ENCODE results near the gene BUB1.

DNA sequence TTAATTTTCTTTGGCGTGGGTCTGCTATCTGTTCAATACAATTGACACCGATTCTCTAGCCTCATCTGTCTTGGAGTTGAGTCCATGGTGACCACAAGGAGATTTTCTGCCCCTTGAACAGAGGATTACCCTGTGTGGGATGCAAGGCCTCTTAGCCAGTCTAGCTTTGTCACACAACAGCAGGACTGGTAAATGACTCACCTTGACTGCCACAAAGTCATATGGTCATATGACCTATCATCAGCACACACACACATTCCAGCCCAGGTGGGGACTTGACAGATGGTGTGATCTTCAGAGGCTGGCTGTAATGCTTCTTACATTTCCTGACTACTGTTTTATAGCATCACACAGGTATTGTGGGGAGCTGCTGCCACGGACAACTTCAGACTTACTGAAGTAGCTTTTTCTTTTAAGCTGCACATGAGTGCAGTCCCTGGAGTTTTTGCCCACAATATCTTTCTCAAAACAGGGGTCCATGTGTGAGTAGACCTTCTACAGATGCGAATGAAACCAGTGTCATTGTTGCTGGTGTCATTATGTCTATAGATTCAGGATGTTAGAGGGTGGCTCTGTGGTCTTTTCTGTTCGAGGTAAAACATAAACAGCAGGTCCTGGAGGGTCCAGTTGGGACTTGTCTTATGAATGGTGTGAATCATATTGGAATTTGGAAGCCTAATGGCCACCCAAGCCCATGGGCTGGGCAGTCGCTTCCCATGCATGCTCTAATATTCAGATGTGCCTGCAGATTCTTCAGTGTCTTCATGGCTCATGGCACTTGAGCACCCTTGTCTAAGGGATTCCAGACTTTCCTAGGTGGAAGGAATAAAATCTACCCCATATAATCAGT is 35.9 kb upstream of the BUB1 start:
- TF ChIP-seq, protein P1, sequence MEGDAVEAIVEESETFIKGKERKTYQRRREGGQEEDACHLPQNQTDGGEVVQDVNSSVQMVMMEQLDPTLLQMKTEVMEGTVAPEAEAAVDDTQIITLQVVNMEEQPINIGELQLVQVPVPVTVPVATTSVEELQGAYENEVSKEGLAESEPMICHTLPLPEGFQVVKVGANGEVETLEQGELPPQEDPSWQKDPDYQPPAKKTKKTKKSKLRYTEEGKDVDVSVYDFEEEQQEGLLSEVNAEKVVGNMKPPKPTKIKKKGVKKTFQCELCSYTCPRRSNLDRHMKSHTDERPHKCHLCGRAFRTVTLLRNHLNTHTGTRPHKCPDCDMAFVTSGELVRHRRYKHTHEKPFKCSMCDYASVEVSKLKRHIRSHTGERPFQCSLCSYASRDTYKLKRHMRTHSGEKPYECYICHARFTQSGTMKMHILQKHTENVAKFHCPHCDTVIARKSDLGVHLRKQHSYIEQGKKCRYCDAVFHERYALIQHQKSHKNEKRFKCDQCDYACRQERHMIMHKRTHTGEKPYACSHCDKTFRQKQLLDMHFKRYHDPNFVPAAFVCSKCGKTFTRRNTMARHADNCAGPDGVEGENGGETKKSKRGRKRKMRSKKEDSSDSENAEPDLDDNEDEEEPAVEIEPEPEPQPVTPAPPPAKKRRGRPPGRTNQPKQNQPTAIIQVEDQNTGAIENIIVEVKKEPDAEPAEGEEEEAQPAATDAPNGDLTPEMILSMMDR (IDR thresholded peaks at IDR 0.05 in 8 of 11, conservative IDR thresholded peaks at IDR 0.05 in 3 of 11), result no peak
- no peak for TF ChIP-seq POLR2AphosphoS5 (IDR thresholded peaks at IDR 0.05)
